ENCODE data around the gene SIPA1L2.

Gene SIPA1L2

GRCh38 chr1:232658386-232658785, 28.5 kb upstream of the SIPA1L2 start:
- no peak for TF ChIP-seq CTCF (IDR thresholded peaks at IDR 0.05; ENCODE audit: low read depth, low read length)
- DNase-seq (ENCODE audit: low read depth in 2 of 2) = no peak
- H3K4me3 ChIP-seq (replicated peaks in 1 of 2; ENCODE audit: low read depth in 2 of 2, low read length in 2 of 2) = no peak overlapping the region

DNA sequence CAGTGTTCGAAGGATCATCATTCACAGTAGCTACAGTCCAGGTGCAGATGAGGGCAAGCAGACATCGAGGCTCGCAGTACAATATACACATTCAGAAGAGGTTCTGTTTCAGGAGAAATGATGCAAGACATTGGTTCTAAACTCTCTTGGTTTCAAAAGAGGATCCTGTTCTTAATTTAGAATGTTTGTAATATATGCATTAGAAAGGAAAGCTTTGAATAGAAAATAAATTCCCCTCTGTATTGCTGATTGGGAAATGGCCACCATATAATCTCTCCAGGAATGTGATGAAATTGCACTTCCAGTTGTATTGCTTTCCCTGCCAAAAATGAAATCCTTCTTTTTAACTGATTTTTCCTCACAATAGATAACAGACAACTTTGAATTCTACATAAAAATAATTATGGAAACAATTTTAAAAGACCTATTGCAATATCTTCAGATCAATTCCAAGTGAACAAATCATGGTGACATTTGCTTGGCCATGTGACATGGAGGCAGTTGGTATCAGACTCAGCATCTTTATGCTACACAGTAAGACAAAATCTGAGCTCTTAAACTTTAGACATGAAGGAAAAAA, 27.6 kb upstream of the SIPA1L2 start:
- no peak overlapping the region for H3K4me3 ChIP-seq (replicated peaks in 1 of 2; ENCODE audit: low read depth in 2 of 2, low read length in 2 of 2)
- DNase-seq (ENCODE audit: low read depth in 2 of 2) = peak in 1 of 2 donors; percentile 33
- no peak for TF ChIP-seq CTCF (IDR thresholded peaks at IDR 0.05; ENCODE audit: low read depth, low read length)

- no peak overlapping the region for H3K4me3 ChIP-seq (replicated peaks in 1 of 2; ENCODE audit: low read depth in 2 of 2, low read length in 2 of 2)
- TF ChIP-seq CTCF (IDR thresholded peaks at IDR 0.05; ENCODE audit: low read depth, low read length) = no peak
- DNase-seq (ENCODE audit: low read depth in 2 of 2) = no peak
Measured at GRCh38 chr1:232655746-232656085, 25.8 kb upstream of the SIPA1L2 start.

GRCh38 chr1:232655028-232655745, 25.3 kb upstream of the SIPA1L2 start:
- no peak for TF ChIP-seq CTCF (IDR thresholded peaks at IDR 0.05; ENCODE audit: low read depth, low read length)
- H3K4me3 ChIP-seq (replicated peaks in 1 of 2; ENCODE audit: low read depth in 2 of 2, low read length in 2 of 2) = no peak overlapping the region
- no peak for DNase-seq (ENCODE audit: low read depth in 2 of 2)

DNA sequence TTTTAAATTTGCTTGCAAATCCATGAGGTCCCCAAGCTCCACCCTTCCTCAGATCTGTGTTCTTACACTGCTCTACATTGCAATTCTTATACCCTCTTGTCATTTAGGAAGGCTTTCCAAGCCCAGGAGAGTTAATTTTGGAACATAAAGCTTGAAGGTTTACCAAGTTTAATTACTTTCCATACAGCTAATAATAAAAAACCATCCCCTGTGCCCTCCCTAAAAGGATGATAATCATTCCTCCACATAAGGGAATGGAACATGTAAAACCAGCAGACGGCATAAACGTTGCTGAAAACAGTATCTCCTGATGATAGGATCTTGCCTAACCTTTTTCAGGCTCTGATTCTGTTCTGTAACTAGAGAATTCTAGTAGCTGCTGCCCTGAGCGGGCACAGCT, 23.9 kb upstream of the SIPA1L2 start:
- H3K4me3 ChIP-seq (replicated peaks in 1 of 2; ENCODE audit: low read depth in 2 of 2, low read length in 2 of 2) = no peak overlapping the region
- TF ChIP-seq CTCF (IDR thresholded peaks at IDR 0.05; ENCODE audit: low read depth, low read length) = no peak
- no peak for DNase-seq (ENCODE audit: low read depth in 2 of 2)

- no peak overlapping the region for H3K4me3 ChIP-seq (replicated peaks in 1 of 2; ENCODE audit: low read depth in 2 of 2, low read length in 2 of 2)
- TF ChIP-seq CTCF (IDR thresholded peaks at IDR 0.05; ENCODE audit: low read depth, low read length) = no peak
Measured at GRCh38 chr1:232650845-232651244, 20.9 kb upstream of the SIPA1L2 start.

More at GRCh38 chr1:232650845-232651244, 20.9 kb upstream of the SIPA1L2 start:
- DNase-seq (ENCODE audit: low read depth in 2 of 2) = peak; percentile 22 to 27
